ENCODE measurements around the gene MYO1C.

Gene MYO1C

GRCh38 chr17:1491443-1492248 lies 840 bp downstream of the MYO1C start:
- Histone ChIP-seq H3K4me1 (ENCODE audit: insufficient read depth, low read length, severe bottlenecking) (peaks cover 41% of the 10 kb centered on the region), H4K20me1 (ENCODE audit: insufficient read depth, low read length) (no peaks in the 10 kb centered on the region), H3K4me2 (ENCODE audit: low read length) (peak overlapping the region; percentile 90), H3K36me3 (ENCODE audit: insufficient read depth, low read length) (peaks cover 5% of the 10 kb centered on the region; the same call in 1 of the 2 replicates), H3K4me3 (ENCODE audit: low read depth, low read length, poor library complexity, severe bottlenecking) (peak overlapping the region; percentile 80), H3K27ac (ENCODE audit: low read depth, low read length, poor library complexity, severe bottlenecking) (no peak overlapping the region), H3K9ac (ENCODE audit: low read length) (peak overlapping the region; percentile 78), H3K9me3 (ENCODE audit: low read length) (no peaks in the 10 kb centered on the region), H2AFZ (ENCODE audit: low read length) (no peak overlapping the region), H3K9me2 (ENCODE audit: low read depth, low read length) (no peaks in the 10 kb centered on the region), H3K27me3 (ENCODE audit: insufficient read depth, low read length) (no peaks in the 10 kb centered on the region), H3F3A (ENCODE audit: insufficient read depth, low read length) (no peaks in the 10 kb centered on the region), H3K79me2 (ENCODE audit: insufficient read depth, low read length) (no peaks in the 10 kb centered on the region)
- TF ChIP-seq EZH2 (IDR thresholded peaks at IDR 0.05; ENCODE audit: borderline replicate concordance, low read length): no peak
- TF ChIP-seq, protein P1, sequence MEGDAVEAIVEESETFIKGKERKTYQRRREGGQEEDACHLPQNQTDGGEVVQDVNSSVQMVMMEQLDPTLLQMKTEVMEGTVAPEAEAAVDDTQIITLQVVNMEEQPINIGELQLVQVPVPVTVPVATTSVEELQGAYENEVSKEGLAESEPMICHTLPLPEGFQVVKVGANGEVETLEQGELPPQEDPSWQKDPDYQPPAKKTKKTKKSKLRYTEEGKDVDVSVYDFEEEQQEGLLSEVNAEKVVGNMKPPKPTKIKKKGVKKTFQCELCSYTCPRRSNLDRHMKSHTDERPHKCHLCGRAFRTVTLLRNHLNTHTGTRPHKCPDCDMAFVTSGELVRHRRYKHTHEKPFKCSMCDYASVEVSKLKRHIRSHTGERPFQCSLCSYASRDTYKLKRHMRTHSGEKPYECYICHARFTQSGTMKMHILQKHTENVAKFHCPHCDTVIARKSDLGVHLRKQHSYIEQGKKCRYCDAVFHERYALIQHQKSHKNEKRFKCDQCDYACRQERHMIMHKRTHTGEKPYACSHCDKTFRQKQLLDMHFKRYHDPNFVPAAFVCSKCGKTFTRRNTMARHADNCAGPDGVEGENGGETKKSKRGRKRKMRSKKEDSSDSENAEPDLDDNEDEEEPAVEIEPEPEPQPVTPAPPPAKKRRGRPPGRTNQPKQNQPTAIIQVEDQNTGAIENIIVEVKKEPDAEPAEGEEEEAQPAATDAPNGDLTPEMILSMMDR (IDR thresholded peaks at IDR 0.05; ENCODE audit: low read length): no peak

DNA sequence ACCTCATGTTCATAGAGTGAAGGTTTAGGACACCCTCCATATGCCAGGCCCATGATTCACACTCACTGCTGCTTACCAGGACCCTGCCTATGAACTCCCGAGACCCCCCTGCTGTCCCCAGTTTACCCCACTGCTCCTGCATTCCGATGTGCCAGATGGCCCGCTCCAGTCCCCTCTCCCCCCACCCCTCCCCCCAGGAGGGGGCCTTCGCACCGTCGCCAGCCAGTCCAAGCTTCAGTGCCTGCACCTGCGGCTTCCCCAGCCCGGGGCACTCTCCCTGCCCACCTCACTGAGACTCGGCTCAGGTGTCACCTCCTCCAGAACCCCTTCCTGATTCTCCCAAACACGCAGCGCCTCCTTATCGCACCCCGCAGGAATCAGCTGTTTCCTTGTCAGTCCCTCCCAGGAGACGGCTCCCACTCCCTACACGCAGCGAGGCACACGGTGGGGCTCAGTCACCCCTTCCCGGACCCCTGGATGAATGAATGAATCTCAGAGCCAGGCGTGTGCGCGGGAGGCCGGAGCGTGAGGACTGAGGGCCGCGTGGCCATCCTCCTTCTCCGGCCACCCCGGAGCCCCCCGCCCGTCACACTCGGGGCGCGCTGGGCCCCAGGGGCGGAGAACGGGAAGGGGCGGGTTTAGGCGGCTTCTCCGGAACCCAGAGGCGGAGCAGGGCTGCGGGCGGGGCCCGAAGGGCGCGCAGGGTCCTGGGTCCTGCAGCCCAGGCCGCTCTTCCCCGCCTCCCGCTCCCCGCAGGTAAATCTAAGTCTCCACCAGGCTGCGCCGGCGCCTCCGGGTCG lies 1.6 kb downstream of the MYO1C start:
- peak overlapping the region; percentile 80 for H3K4me3 ChIP-seq (ENCODE audit: low read depth, low read length, poor library complexity, severe bottlenecking)
- H3K27me3 ChIP-seq (ENCODE audit: insufficient read depth, low read length): no peaks in the 10 kb centered on the region
- H3K27ac ChIP-seq (ENCODE audit: low read depth, low read length, poor library complexity, severe bottlenecking): peak overlapping the region; percentile 40
- peak overlapping the region; percentile 87 for H3K4me2 ChIP-seq (ENCODE audit: low read length)
- H3K79me2 ChIP-seq (ENCODE audit: insufficient read depth, low read length): no peaks in the 10 kb centered on the region
- no peaks in the 10 kb centered on the region for H4K20me1 ChIP-seq (ENCODE audit: insufficient read depth, low read length)
- H3K36me3 ChIP-seq (ENCODE audit: insufficient read depth, low read length): peaks cover 5% of the 10 kb centered on the region; the same call in 1 of the 2 replicates
- H3F3A ChIP-seq (ENCODE audit: insufficient read depth, low read length): no peaks in the 10 kb centered on the region
- H3K9me3 ChIP-seq (ENCODE audit: low read length): no peaks in the 10 kb centered on the region
- TF ChIP-seq EZH2 (IDR thresholded peaks at IDR 0.05; ENCODE audit: borderline replicate concordance, low read length): no peak
- TF ChIP-seq, protein P1 (IDR thresholded peaks at IDR 0.05; ENCODE audit: low read length): no peak
- H3K9me2 ChIP-seq (ENCODE audit: low read depth, low read length): no peaks in the 10 kb centered on the region
- peaks cover 48% of the 10 kb centered on the region for H3K4me1 ChIP-seq (ENCODE audit: insufficient read depth, low read length, severe bottlenecking)
- H3K9ac ChIP-seq (ENCODE audit: low read length): peak overlapping the region; percentile 78
- H2AFZ ChIP-seq (ENCODE audit: low read length): no peak overlapping the region

- H3K9ac ChIP-seq (ENCODE audit: low read length): no peak overlapping the region; the same call in 1 of the 2 replicates
- peaks cover 58% of the 10 kb centered on the region for H3K4me1 ChIP-seq (ENCODE audit: insufficient read depth, low read length, severe bottlenecking)
- H4K20me1 ChIP-seq (ENCODE audit: insufficient read depth, low read length): no peaks in the 10 kb centered on the region
- H3K79me2 ChIP-seq (ENCODE audit: insufficient read depth, low read length): no peaks in the 10 kb centered on the region
- H3K4me2 ChIP-seq (ENCODE audit: low read length): peak overlapping the region; percentile 84
- no peaks in the 10 kb centered on the region for H3K9me3 ChIP-seq (ENCODE audit: low read length)
- no peak overlapping the region for H2AFZ ChIP-seq (ENCODE audit: low read length)
- H3K27ac ChIP-seq (ENCODE audit: low read depth, low read length, poor library complexity, severe bottlenecking): peak overlapping the region; percentile 54
- TF ChIP-seq, protein P1 (IDR thresholded peaks at IDR 0.05; ENCODE audit: low read length): no peak
- no peaks in the 10 kb centered on the region for H3K36me3 ChIP-seq (ENCODE audit: insufficient read depth, low read length)
- H3K4me3 ChIP-seq (ENCODE audit: low read depth, low read length, poor library complexity, severe bottlenecking): no peak overlapping the region
- H3K27me3 ChIP-seq (ENCODE audit: insufficient read depth, low read length): no peaks in the 10 kb centered on the region
- H3F3A ChIP-seq (ENCODE audit: insufficient read depth, low read length): no peaks in the 10 kb centered on the region
- no peaks in the 10 kb centered on the region for H3K9me2 ChIP-seq (ENCODE audit: low read depth, low read length)
Measured at GRCh38 chr17:1488826-1489270, 3.6 kb downstream of the MYO1C start.
